ENCODE measurements around the gene HIVEP2. TPM values are rescaled to one million over a fixed set of nuclear protein-coding genes. Genes with fewer than 3 reads are reported as not detected.

Gene HIVEP2
- total RNA-seq, 1 experiment from 2014 or later: 4.2 TPM

DNA sequence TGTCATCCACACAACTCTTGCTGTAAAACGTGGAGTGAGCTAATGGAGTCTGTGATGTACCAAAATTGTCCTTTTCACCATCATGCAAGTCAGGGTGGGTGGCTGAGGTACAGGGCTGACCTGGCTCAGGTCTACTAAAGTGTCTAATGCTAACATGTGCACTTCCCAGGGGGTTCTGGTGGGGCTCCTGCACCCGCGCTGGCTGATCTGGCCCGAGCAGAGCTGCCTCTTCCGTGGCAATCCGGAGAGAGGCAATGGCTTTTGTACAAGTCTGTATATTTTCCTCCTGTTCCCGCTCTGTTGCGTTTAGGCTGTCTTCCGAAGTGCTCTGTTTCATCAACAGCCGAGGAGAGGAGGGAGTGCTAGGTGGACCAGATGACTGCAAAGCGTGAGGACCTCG, 191.8 kb downstream of the HIVEP2 start:
- peak overlapping the region in 1 of 3 experiments; percentile 46; a peak in 2 of 7 replicates for H3K27ac Mint-ChIP-seq
- Histone ChIP-seq H2AFZ (ENCODE audit: low read length) (no peak overlapping the region), H3K4me1 (ENCODE audit: insufficient read depth, low read length) (no peaks in the 10 kb centered on the region), H3K79me1 (ENCODE audit: insufficient read depth, low read depth, low read length, poor library complexity, severe bottlenecking) (no peaks in the 10 kb centered on the region), H2BK5ac (ENCODE audit: insufficient read length, low read length) (no peak overlapping the region), H3K18ac (ENCODE audit: insufficient read length, low read depth, low read length) (no peak overlapping the region), H2BK120ac (ENCODE audit: low read depth, low read length, poor library complexity, severe bottlenecking) (no peak overlapping the region), H3T11ph (ENCODE audit: low read length) (no peak overlapping the region), H3K4me2 (ENCODE audit: insufficient read depth, insufficient read length, low read length) (no peak overlapping the region), H4K20me1 (ENCODE audit: control insufficient read depth, insufficient read depth, insufficient read length) (no peaks in the 10 kb centered on the region), H3K14ac (ENCODE audit: insufficient read depth, low read length) (no peak overlapping the region), H3K27me3 (ENCODE audit: insufficient read depth, low read length) (no peaks in the 10 kb centered on the region), H3K56ac (ENCODE audit: insufficient read length, low read depth, low read length) (no peak overlapping the region), H3K23ac (ENCODE audit: insufficient read length, low read depth, low read length) (no peak overlapping the region), H2BK20ac (ENCODE audit: low read depth, low read length, poor library complexity, severe bottlenecking) (no peak overlapping the region), H3K79me2 (ENCODE audit: insufficient read depth, low read length) (no peaks in the 10 kb centered on the region), H3K4ac (ENCODE audit: low read depth, low read length) (no peak overlapping the region), H2BK12ac (ENCODE audit: insufficient read length, low read depth, low read length) (no peak overlapping the region), H3K9ac (ENCODE audit: extremely low read depth, insufficient read length, low read length) (no peak overlapping the region), H2AK5ac (ENCODE audit: insufficient read length, low read length) (no peak overlapping the region), H3K9me3 (ENCODE audit: control insufficient read depth, low read depth, low read length) (no peaks in the 10 kb centered on the region), H3K23me2 (ENCODE audit: insufficient read length, low read depth, low read length, poor library complexity, severe bottlenecking) (no peaks in the 10 kb centered on the region), H4K91ac (ENCODE audit: insufficient read length, low read depth, low read length) (no peak overlapping the region), H3K27ac (ENCODE audit: insufficient read length, low read depth, low read length) (no peak overlapping the region), H2BK15ac (ENCODE audit: low read depth, low read length) (no peak overlapping the region), H4K5ac (ENCODE audit: insufficient read length, low read depth, low read length) (no peak overlapping the region), H4K8ac (replicated peaks; ENCODE audit: insufficient read length, low read depth, low read length) (no peak overlapping the region)
- H3K36me3 Mint-ChIP-seq (ENCODE audit: insufficient read depth in 1 of 3, low read depth in 3 of 3): peaks cover 0 to 10% (median 6%) of the 10 kb centered on the region in 3 experiments; a peak in 5 of 7 replicates
- TF ChIP-seq, protein P1, sequence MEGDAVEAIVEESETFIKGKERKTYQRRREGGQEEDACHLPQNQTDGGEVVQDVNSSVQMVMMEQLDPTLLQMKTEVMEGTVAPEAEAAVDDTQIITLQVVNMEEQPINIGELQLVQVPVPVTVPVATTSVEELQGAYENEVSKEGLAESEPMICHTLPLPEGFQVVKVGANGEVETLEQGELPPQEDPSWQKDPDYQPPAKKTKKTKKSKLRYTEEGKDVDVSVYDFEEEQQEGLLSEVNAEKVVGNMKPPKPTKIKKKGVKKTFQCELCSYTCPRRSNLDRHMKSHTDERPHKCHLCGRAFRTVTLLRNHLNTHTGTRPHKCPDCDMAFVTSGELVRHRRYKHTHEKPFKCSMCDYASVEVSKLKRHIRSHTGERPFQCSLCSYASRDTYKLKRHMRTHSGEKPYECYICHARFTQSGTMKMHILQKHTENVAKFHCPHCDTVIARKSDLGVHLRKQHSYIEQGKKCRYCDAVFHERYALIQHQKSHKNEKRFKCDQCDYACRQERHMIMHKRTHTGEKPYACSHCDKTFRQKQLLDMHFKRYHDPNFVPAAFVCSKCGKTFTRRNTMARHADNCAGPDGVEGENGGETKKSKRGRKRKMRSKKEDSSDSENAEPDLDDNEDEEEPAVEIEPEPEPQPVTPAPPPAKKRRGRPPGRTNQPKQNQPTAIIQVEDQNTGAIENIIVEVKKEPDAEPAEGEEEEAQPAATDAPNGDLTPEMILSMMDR (conservative IDR thresholded peaks at IDR 0.05): no peak
- no peaks in the 10 kb centered on the region for H3K27me3 Mint-ChIP-seq (ENCODE audit: low read depth)
- WGBS (ENCODE audit: extremely low coverage, insufficient read length, low lambda C conversion rate): no CpG with 5 or more reads among the region's 12 CpGs
- peaks cover 0 to 9% of the 10 kb centered on the region in 2 experiments; a peak in 2 of 4 replicates for H3K4me1 Mint-ChIP-seq
- no peak for DNase-seq
- no peaks in the 10 kb centered on the region for H3K9me3 Mint-ChIP-seq
- no peak overlapping the region for H3K4me3 Mint-ChIP-seq
